ENCODE measurements around the gene TUSC2. TPM values are rescaled to one million over a fixed set of nuclear protein-coding genes. Genes with fewer than 3 reads are reported as not detected.

TUSC2 gene
- total and polyA plus RNA-seq, 2 of the 13 experiments (the other 11 are each of a cell fraction or from before 2014, with no cell fraction given), result 36.7 to 39.1 TPM

GRCh38 chr3:50337175-50337861, 9.3 kb upstream of the TUSC2 start (continued):
- TF ChIP-seq AFF4 (CRISPR knock-in tag; IDR thresholded peaks at IDR 0.05) (no peak), CCAR2 (optimal IDR thresholded peaks at IDR 0.05; ENCODE audit: low read depth, low read length) (no peak), MTA1 (CRISPR knock-in tag; IDR thresholded peaks at IDR 0.05; ENCODE audit: borderline replicate concordance) (peak; percentile 68; the same call in 1 of the 2 replicates), ZMAT3 (CRISPR knock-in tag; conservative IDR thresholded peaks at IDR 0.05) (peak; percentile 78; the same call in 1 of the 2 replicates), NR3C1 (CRISPR knock-in tag; IDR thresholded peaks at IDR 0.05) (no peak), TOE1 (CRISPR knock-in tag; IDR thresholded peaks at IDR 0.05) (no peak), FUBP1 (CRISPR knock-in tag; IDR thresholded peaks at IDR 0.05; ENCODE audit: borderline replicate concordance) (no peak), ZBTB44 (CRISPR knock-in tag; IDR thresholded peaks at IDR 0.05) (no peak), ZBTB21 (CRISPR knock-in tag; IDR thresholded peaks at IDR 0.05) (no peak; the same call in 1 of the 2 replicates), EP300 (IDR thresholded peaks at IDR 0.05; ENCODE audit: low read depth in 2 of 2, low read length in 2 of 2) (no peak), EP300 (CRISPR knock-in tag; IDR thresholded peaks at IDR 0.05; ENCODE audit: borderline replicate concordance) (no peak)
- TF ChIP-seq, protein P1, sequence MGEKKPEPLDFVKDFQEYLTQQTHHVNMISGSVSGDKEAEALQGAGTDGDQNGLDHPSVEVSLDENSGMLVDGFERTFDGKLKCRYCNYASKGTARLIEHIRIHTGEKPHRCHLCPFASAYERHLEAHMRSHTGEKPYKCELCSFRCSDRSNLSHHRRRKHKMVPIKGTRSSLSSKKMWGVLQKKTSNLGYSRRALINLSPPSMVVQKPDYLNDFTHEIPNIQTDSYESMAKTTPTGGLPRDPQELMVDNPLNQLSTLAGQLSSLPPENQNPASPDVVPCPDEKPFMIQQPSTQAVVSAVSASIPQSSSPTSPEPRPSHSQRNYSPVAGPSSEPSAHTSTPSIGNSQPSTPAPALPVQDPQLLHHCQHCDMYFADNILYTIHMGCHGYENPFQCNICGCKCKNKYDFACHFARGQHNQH (CRISPR knock-in tag; IDR thresholded peaks at IDR 0.05), result 0 out of 2 replicates have a peak, but pooled peaks have one; percentile 37
- TF ChIP-seq, protein P2, sequence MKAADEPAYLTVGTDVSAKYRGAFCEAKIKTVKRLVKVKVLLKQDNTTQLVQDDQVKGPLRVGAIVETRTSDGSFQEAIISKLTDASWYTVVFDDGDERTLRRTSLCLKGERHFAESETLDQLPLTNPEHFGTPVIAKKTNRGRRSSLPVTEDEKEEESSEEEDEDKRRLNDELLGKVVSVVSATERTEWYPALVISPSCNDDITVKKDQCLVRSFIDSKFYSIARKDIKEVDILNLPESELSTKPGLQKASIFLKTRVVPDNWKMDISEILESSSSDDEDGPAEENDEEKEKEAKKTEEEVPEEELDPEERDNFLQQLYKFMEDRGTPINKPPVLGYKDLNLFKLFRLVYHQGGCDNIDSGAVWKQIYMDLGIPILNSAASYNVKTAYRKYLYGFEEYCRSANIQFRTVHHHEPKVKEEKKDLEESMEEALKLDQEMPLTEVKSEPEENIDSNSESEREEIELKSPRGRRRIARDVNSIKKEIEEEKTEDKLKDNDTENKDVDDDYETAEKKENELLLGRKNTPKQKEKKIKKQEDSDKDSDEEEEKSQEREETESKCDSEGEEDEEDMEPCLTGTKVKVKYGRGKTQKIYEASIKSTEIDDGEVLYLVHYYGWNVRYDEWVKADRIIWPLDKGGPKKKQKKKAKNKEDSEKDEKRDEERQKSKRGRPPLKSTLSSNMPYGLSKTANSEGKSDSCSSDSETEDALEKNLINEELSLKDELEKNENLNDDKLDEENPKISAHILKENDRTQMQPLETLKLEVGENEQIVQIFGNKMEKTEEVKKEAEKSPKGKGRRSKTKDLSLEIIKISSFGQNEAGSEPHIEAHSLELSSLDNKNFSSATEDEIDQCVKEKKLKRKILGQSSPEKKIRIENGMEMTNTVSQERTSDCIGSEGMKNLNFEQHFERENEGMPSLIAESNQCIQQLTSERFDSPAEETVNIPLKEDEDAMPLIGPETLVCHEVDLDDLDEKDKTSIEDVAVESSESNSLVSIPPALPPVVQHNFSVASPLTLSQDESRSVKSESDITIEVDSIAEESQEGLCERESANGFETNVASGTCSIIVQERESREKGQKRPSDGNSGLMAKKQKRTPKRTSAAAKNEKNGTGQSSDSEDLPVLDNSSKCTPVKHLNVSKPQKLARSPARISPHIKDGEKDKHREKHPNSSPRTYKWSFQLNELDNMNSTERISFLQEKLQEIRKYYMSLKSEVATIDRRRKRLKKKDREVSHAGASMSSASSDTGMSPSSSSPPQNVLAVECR (CRISPR knock-in tag; IDR thresholded peaks at IDR 0.05; ENCODE audit: borderline replicate concordance), result peak; percentile 99

Measured in HepG2 (cell line).